CD4-positive, alpha-beta memory T cell (primary cell): Measurements from ENCODE around the gene MRAP. TPM values are rescaled to one million over a fixed set of nuclear protein-coding genes. Genes with fewer than 3 reads are reported as not detected.

Experiments used
- CTCF ChIA-PET: fragments of 350-600 bp; sonication (Branson Sonifier 250); formaldehyde crosslinking; loops from one replicate; lab custom pipeline; 2021; ENCODE audit warnings: inconsistent platforms; ENCODE audit not compliant: partially characterized antibody; lab: Charles Lee
- POLR2A ChIA-PET: fragments of 350-600 bp; sonication (Branson Sonifier 250); formaldehyde crosslinking; loops from one replicate; lab custom pipeline; 2021; ENCODE audit not compliant: partially characterized antibody; lab: Charles Lee
- DNase-seq, 5 donors: peaks; one replicate each; pipeline versions ENCODE4 v3.0.0 to v3.0.0-alpha.2; 2020 to 2022; ENCODE audit warnings: mixed read lengths in 1 of 5
- H3K27ac ChIP-seq: one replicate; pipeline ENCODE4 v1.7.0; 2013; ENCODE audit warnings: low read depth, low read length
- H3K27me3 ChIP-seq: 2 replicates; pipeline ENCODE4 v1.7.0; 2013; ENCODE audit warnings: mild to moderate bottlenecking, low read length, moderate library complexity; ENCODE audit not compliant: insufficient read depth
- H3K36me3 ChIP-seq: 2 replicates; pipeline ENCODE4 v1.7.0; 2013; ENCODE audit warnings: mild to moderate bottlenecking, low read length, moderate library complexity; ENCODE audit not compliant: insufficient read depth
- H3K4me1 ChIP-seq: 2 replicates; pipeline ENCODE4 v1.7.0; 2013; ENCODE audit warnings: mild to moderate bottlenecking, low read length, moderate library complexity; ENCODE audit not compliant: insufficient read depth
- H3K4me3 ChIP-seq, 2 donors: one replicate each; pipeline ENCODE4 v1.7.0; 2013; ENCODE audit warnings: low read length in 2 of 2, mild to moderate bottlenecking in 1 of 2
- H3K9me3 ChIP-seq, 2 donors: one replicate each; pipeline ENCODE4 v1.7.0; 2013; ENCODE audit warnings: low read length in 2 of 2, control low read depth in 1 of 2; ENCODE audit not compliant: control insufficient read depth in 1 of 2
- H3K27ac Mint-ChIP-seq, 7 donors: one replicate each; pipeline ENCODE4 v1.8.0; 2020 to 2021; ENCODE audit warnings: mixed read lengths in 7 of 7, mild to moderate bottlenecking in 6 of 7, inconsistent platforms in 3 of 7, moderate library complexity in 3 of 7
- H3K27me3 Mint-ChIP-seq, 2 donors: one replicate each; pipeline ENCODE4 v1.8.0; 2020 to 2021; ENCODE audit warnings: mixed read lengths in 2 of 2
- H3K36me3 Mint-ChIP-seq, 2 donors: one replicate each; pipeline ENCODE4 v1.8.0; 2020 to 2021; ENCODE audit warnings: mixed read lengths in 2 of 2, inconsistent platforms in 1 of 2, mild to moderate bottlenecking in 1 of 2
- H3K4me1 Mint-ChIP-seq, 4 donors: one replicate each; pipeline ENCODE4 v1.8.0; 2020 to 2021; ENCODE audit warnings: mixed read lengths in 4 of 4, mild to moderate bottlenecking in 1 of 4
- H3K4me3 Mint-ChIP-seq, 8 donors: one replicate each; pipeline ENCODE4 v1.8.0; 2020 to 2021; ENCODE audit warnings: mixed read lengths in 8 of 8, mild to moderate bottlenecking in 7 of 8, moderate library complexity in 6 of 8, inconsistent platforms in 3 of 8
- H3K9me3 Mint-ChIP-seq, 8 donors: one replicate each; pipeline ENCODE4 v1.8.0; 2020 to 2021; ENCODE audit warnings: mixed read lengths in 8 of 8, mild to moderate bottlenecking in 5 of 8, inconsistent platforms in 3 of 8, moderate library complexity in 1 of 8
- intact Hi-C: fragments of 100-400 bp; cut with micrococcal nuclease; formaldehyde crosslinking; loops from one replicate; pipeline ENCODE4 v1.15.1; 2023
- polyA plus RNA-seq, 2 donors: library from polyadenylated mRNA; unstranded; fragments of 300-500 nt; fragmentation: Illumina TruSeq; gene quantifications; one replicate each; pipeline ENCODE4 v1.2.3, GENCODE V29; 2021
- total RNA-seq, 2 experiments: library from RNA; stranded (reverse); gene quantifications; one replicate each; pipeline ENCODE4 v1.2.3, GENCODE V29; 2021

MRAP gene
- total and polyA plus RNA-seq, 4 experiments from 2014 or later: not detected

- no peak overlapping the region for H3K4me3 Mint-ChIP-seq
- ChIA-PET POLR2A (no interaction called here), CTCF (interaction anchor here (0.9 kb wide), 1 partner anchor 288 kb away, joined by 4 read pairs; no protein-coding TSS in a partner anchor)
- no peak for DNase-seq
- Histone ChIP-seq H3K36me3 (peaks cover 32% of the 10 kb centered on the region), H3K27ac (no peak overlapping the region), H3K9me3 (no peaks in the 10 kb centered on the region), H3K4me1 (no peaks in the 10 kb centered on the region), H3K27me3 (no peaks in the 10 kb centered on the region), H3K4me3 (no peak overlapping the region)
- no peaks in the 10 kb centered on the region for H3K9me3 Mint-ChIP-seq
- H3K27ac Mint-ChIP-seq: no peak overlapping the region
- intact Hi-C loops: no loop called here
- H3K36me3 Mint-ChIP-seq: peaks cover 23 to 51% of the 10 kb centered on the region in 2 donors
- H3K27me3 Mint-ChIP-seq: no peaks in the 10 kb centered on the region
- H3K4me1 Mint-ChIP-seq: no peaks in the 10 kb centered on the region
These were observed 14.3 kb downstream of the MRAP start for GRCh38 chr21:32312976-32313375.

DNA sequence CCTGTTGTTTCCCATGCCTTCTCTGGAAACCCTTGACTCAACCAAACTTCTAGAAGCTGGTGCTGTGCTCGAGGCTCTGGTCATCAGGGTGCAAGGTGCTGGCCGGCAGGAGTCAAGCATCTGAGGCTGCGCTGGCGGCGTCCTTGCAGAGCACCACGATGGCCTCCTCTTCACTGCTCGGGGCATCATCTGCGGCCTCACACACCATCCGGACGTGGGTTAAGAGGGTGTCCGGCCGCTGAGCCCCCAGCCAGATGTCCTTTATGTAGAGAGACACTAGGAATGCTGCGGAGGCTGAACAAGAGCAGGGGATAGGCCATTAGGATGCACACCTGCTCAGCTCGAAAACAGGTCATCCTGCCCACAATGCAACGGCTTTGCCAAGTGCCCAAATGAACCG lies 16.2 kb downstream of the MRAP start:
- Histone ChIP-seq H3K9me3 (no peaks in the 10 kb centered on the region), H3K4me3 (no peak overlapping the region), H3K4me1 (no peaks in the 10 kb centered on the region), H3K36me3 (peaks cover 50% of the 10 kb centered on the region), H3K27me3 (no peaks in the 10 kb centered on the region), H3K27ac (no peak overlapping the region)
- H3K4me3 Mint-ChIP-seq: no peak overlapping the region
- H3K27ac Mint-ChIP-seq: no peak overlapping the region
- CTCF ChIA-PET: no interaction called here
- H3K27me3 Mint-ChIP-seq: no peaks in the 10 kb centered on the region
- no peak for DNase-seq
- peaks cover 37 to 68% of the 10 kb centered on the region in 2 donors for H3K36me3 Mint-ChIP-seq
- H3K9me3 Mint-ChIP-seq: no peaks in the 10 kb centered on the region
- POLR2A ChIA-PET: no interaction called here
- intact Hi-C loops: no loop called here
- H3K4me1 Mint-ChIP-seq: no peaks in the 10 kb centered on the region

DNA sequence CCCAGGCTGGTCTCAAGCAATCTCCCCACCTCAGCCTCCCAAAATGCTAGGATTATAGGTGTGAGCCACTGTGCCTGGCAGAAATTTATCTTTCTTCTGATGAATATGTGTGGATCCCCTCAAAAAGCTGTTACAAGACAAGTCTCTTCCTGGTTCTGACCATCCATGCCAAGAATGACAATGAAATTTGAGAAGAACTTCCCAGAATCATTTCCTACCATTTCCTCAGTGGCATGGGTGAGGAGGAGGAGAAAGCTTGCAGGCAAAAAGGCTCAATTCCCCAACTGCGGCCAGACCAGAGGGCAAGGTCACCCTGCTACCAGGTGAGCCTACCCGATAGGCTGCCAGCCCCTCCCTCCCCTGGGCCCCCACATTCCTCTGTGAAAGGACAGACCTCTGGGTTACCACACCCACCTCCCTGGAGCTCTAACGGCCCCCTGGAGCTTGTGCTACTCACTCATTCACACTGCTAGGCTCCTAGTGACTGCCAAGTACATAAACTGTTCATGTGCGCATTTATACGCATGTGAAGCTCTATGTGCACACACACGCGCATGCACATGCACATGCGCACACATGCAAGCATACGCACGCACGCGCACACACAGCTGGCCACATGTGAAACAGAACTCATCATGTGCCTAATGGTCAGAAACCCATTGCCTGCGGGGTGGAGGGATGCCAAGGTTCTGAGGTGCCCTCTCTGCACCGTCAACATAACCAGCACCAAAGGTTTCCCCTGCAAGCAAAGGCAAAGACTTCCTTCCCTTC lies 17.0 kb downstream of the MRAP start:
- peaks cover 58% of the 10 kb centered on the region for H3K36me3 ChIP-seq
- no peaks in the 10 kb centered on the region for H3K27me3 Mint-ChIP-seq

DNA sequence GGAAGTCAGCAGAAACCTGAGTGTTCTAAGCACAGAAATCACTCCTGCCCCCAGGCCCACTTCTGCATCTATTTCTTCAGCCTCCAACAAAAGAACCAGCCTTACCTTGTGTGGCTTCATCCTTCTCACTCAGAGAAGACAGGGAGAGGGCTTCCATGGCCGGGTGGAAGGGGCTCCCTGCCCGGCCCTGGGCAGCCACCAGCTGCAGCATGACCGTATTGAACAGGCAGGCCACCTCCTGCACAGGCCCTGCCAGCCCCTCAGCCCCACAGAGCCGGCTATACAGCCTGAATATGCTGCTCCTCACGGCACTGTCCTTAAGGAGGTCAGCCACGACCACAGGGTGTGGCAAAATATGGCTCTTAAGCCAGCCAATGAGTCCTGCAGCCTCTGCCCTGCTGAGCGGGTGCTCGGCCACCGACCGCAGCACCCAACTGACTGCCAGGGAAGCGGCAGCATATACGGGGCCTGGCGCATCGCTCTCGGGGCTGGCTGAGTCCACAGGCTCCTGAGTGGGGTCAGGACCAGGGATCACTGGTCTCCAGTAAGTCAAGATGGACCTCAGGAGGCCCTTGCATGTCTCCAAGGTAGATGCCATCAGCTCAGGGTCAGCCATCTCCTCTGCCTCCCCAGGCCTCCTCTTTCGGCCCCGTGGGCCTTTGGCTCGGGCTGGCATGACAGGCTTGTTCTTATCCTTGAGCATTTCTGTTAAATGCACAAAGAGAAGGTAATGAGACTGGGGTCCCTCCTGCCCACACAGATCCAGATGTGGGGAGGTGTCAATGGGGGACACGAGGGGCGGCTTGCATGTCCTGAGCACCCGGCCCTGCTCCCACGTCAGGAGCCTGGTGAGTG lies 17.9 kb downstream of the MRAP start:
- Histone ChIP-seq H3K27ac (no peak overlapping the region), H3K36me3 (peaks cover 67% of the 10 kb centered on the region), H3K27me3 (no peaks in the 10 kb centered on the region), H3K4me1 (no peaks in the 10 kb centered on the region), H3K4me3 (no peak overlapping the region), H3K9me3 (no peaks in the 10 kb centered on the region)
- H3K4me1 Mint-ChIP-seq: no peaks in the 10 kb centered on the region
- H3K9me3 Mint-ChIP-seq: no peaks in the 10 kb centered on the region
- ChIA-PET CTCF (no interaction called here), POLR2A (no interaction called here)
- intact Hi-C loops: no loop called here
- H3K36me3 Mint-ChIP-seq: peaks cover 52 to 81% of the 10 kb centered on the region in 2 donors
- no peaks in the 10 kb centered on the region for H3K27me3 Mint-ChIP-seq
- H3K4me3 Mint-ChIP-seq: no peak overlapping the region
- DNase-seq: no peak
- H3K27ac Mint-ChIP-seq: no peak overlapping the region

More for the DNA sequence above, 17.0 kb downstream of the MRAP start:
- intact Hi-C loops: no loop called here
- Mint-ChIP-seq H3K27ac (no peak overlapping the region), H3K4me3 (no peak overlapping the region), H3K36me3 (peaks cover 44 to 76% of the 10 kb centered on the region in 2 donors), H3K4me1 (no peaks in the 10 kb centered on the region), H3K9me3 (no peaks in the 10 kb centered on the region)
- no peaks in the 10 kb centered on the region for H3K4me1 ChIP-seq
- POLR2A ChIA-PET: no interaction called here
- CTCF ChIA-PET: no interaction called here
- no peak overlapping the region for H3K4me3 ChIP-seq
- DNase-seq: no peak
- H3K27ac ChIP-seq: no peak overlapping the region
- H3K27me3 ChIP-seq: no peaks in the 10 kb centered on the region
- no peaks in the 10 kb centered on the region for H3K9me3 ChIP-seq

DNA sequence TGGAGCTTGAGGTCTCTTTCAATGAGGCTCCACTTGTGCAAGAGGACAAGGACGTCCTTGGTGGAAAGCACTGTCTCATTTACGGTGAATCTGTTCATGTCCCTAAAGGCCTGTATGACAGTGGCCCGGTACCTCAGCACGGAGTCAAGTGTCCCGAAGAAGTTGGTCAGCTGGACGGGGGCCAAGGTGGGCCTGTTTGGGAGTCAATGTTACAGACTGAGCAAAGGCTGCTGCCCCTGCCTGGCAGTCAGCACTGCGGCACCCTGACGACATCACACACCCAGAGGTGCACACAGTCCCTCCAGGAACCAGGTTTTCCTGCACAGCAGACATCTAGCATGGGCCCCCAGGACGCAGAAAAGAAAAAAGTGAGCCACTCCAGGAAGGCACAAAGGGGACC lies 19.1 kb downstream of the MRAP start:
- H3K4me3 Mint-ChIP-seq: no peak overlapping the region
- DNase-seq: no peak
- no peaks in the 10 kb centered on the region for H3K4me1 Mint-ChIP-seq
- no peaks in the 10 kb centered on the region for H3K27me3 Mint-ChIP-seq
- peaks cover 76% of the 10 kb centered on the region for H3K36me3 ChIP-seq
- H3K36me3 Mint-ChIP-seq: peaks cover 59 to 81% of the 10 kb centered on the region in 2 donors
- no peaks in the 10 kb centered on the region for H3K4me1 ChIP-seq
- no peak overlapping the region for H3K27ac Mint-ChIP-seq
- H3K9me3 Mint-ChIP-seq: no peaks in the 10 kb centered on the region
- no peaks in the 10 kb centered on the region for H3K27me3 ChIP-seq
- intact Hi-C loops: no loop called here
- H3K9me3 ChIP-seq: no peaks in the 10 kb centered on the region
- no peak overlapping the region for H3K27ac ChIP-seq
- H3K4me3 ChIP-seq: no peak overlapping the region
- CTCF ChIA-PET: no interaction called here
- POLR2A ChIA-PET: no interaction called here

- Mint-ChIP-seq H3K9me3 (no peaks in the 10 kb centered on the region), H3K27me3 (no peaks in the 10 kb centered on the region), H3K4me1 (no peaks in the 10 kb centered on the region), H3K36me3 (peaks cover 59 to 84% of the 10 kb centered on the region in 2 donors), H3K27ac (no peak overlapping the region), H3K4me3 (no peak overlapping the region)
- Histone ChIP-seq H3K36me3 (peaks cover 88% of the 10 kb centered on the region), H3K27me3 (no peaks in the 10 kb centered on the region), H3K4me1 (no peaks in the 10 kb centered on the region), H3K4me3 (no peak overlapping the region), H3K27ac (no peak overlapping the region), H3K9me3 (no peaks in the 10 kb centered on the region)
- ChIA-PET POLR2A (no interaction called here), CTCF (no interaction called here)
- intact Hi-C loops: no loop called here
- DNase-seq: no peak
These were observed 20.4 kb downstream of the MRAP start for GRCh38 chr21:32319012-32319411.

DNA sequence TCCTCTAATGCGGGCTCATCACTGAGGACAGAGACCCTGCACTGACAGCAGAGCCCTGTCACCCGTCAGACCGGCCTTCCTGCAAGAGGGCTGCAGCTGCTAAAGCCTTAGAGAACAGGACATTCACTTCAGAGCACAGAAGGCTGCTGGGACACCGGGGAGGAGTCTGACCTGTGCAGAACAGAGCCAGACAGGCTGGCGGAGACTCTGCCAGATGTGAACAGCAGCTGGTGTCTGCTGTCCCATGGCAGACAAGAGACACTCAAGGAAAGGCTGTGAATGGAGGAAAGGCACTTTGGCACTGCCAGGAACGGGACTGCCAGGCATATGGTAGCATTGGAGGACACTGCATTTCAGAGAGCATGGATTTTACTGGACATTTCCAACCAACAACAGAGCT lies 21.4 kb downstream of the MRAP start:
- no peaks in the 10 kb centered on the region for H3K4me1 ChIP-seq
- ChIA-PET CTCF (no interaction called here), POLR2A (no interaction called here)
- no peak overlapping the region for H3K4me3 Mint-ChIP-seq
- intact Hi-C loops: no loop called here
- no peaks in the 10 kb centered on the region for H3K9me3 Mint-ChIP-seq
- peaks cover 92% of the 10 kb centered on the region for H3K36me3 ChIP-seq
- H3K9me3 ChIP-seq: no peaks in the 10 kb centered on the region
- H3K4me1 Mint-ChIP-seq: no peaks in the 10 kb centered on the region
- H3K36me3 Mint-ChIP-seq: peaks cover 68 to 85% of the 10 kb centered on the region in 2 donors
- no peak overlapping the region for H3K27ac Mint-ChIP-seq
- no peak for DNase-seq
- H3K27me3 Mint-ChIP-seq: no peaks in the 10 kb centered on the region
- no peak overlapping the region for H3K27ac ChIP-seq
- no peak overlapping the region for H3K4me3 ChIP-seq
- no peaks in the 10 kb centered on the region for H3K27me3 ChIP-seq
